ENCODE data around the gene SLC7A1.

Gene SLC7A1

DNA sequence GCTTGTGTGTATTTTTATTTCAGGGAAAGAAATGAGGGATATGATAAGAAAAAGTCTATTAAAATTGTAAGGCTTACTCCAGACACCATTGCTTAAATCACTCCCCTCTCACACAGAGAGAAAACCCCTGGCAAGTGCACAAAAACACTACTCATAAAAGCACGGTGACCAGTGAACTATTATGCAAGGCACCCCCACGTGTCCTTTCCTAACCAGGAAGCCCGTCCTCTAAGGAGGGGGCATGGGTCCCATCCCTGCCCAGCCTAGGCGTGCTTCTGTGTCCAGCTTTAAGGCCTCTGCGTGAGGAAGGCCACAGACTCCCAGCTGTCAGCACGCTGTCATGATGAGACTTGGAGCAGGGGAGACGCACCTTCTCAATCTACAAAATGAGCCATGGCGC is 83.5 kb downstream of the SLC7A1 start:
- DNase-seq (ENCODE audit: low read depth in 2 of 2, low spot score in 1 of 2), result no peak

DNA sequence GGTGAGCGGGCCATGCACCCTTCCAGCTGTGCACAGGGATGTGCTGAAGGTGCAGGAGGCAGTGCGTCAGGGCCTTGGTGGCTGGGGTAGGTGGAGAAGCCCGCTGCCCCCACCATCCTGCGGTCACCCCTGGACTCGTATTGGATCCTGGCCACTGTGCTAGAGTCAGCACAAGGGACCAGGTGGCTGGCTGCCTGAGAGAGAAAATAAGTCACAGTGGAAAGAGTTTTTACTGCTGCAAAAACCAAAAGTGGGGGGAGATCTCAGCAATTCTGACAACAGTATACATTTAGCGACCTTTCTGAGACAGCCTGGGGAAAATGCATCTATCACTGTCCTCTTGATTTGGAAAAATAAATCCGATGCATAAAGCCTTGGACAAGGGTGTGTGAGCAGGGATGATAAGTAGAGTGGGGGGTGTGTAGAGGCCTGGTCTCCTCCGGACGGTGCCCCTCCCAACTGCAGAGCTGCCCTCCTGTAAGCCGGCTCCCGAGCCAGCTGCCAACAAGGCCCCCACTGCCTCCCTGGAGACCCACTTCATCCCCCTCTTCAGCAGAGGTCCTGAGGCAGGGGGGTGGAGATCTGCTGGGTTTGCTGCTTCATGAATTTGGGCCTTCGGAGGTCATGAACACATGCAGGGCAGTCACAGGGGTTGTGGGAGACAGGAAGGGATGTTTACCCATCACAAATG is 84.2 kb downstream of the SLC7A1 start:
- no peak for DNase-seq (ENCODE audit: low read depth in 2 of 2, low spot score in 1 of 2)

DNA sequence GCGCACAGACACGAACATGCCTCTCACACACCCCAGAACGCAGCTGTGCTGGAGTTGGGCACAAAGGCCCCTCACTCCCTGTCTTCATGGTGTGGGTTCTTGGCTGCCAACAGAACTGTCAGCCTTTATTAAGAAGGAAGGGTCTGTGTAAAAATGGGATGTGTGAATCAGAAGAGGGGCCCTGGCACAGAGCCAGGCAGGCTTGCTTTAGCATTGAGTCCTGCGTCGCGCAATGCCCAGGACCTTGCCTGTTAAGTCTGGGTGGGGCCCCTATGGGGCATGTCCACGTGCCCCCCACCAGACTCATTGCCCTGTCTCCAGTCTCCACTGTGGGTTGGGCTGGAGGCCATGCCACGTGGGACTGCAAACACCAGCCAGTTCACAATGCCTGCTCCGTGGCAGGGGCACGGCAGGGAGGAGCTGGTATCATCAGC is 84.8 kb downstream of the SLC7A1 start:
- DNase-seq (ENCODE audit: low read depth in 2 of 2, low spot score in 1 of 2), result no peak

DNA sequence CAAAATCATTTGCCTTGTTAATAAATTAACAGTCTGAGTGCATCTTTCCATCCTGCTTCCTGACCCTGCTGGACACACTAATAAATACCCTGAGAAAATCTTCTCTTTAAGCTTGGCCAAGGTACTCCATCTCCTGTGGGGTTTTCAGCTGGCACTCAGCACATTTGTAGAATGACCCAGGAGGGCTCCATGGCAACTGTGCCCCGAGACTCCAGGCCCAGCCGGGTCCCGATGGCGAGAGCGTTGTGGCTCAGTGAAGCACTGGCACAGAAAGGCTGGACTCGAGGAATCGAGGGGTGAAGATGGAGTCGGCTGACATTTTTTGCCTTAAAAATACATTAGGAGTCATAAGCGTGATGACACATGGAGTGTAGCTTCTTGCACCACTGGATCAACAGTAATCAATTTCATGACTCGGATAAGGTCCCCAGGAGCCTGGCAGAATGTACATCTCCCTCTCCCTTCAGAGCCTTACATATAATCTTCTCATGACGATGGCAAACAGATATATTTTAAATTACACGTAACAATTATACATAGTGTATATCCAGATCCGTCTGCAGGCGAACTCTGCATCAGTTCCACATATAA is 85.4 kb downstream of the SLC7A1 start:
- no peak for DNase-seq (ENCODE audit: low read depth in 2 of 2, low spot score in 1 of 2)

DNA sequence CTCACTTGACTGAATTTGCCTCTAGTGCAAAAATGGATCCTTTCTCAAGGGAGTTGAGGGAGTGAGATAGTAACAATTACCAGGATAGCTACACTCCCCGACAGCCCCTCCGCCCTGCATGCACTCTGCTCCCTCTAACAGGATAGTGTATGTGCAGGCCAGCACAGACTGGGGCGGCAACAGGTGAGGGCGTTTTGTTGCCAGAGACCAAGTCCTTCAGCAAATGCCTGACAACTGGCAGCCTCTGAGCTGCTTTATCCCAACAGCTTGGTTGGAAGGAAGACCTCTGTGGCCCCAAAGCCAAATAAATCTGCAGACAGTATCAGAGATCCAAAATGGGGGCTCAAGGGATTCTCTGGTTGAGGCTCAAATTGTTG is 86.6 kb downstream of the SLC7A1 start:
- no peak for DNase-seq (ENCODE audit: low read depth in 2 of 2, low spot score in 1 of 2)

DNA sequence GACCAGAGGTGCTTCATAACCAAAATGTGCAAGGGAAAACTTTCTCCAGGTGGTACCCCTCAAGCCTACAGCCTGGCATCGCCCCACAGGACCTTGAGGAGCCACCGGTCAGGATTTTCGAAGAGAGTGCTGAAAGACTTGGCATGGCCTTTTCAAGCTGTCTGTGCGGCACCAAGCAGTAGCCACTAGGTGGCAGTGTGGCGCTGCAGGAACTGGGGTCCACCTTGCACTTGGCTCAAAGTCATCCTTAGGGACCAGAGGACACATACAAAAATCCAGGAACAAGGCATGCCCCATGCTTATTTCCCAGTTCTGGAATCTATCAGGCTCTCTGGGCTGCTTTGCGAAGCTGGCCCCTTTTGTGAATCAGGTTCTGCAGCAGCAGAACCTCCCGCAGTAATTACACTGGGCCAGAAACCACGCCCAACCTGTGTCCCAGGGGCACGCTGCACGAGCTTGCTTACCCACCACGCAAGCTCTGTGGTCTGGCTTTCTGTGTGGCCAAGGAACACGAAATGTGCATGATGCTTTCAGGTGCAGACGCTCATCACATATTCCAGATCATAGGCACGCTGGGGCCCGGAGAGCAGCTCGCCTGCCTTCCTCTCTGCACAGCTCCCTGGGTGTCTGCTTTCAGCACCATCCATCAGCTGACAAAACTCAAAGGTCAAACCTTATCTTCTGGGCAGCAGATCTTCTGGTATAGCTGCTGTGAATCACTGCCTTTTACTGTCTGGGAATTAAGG is 87.2 kb downstream of the SLC7A1 start:
- peak; percentile 50 to 62 for DNase-seq (ENCODE audit: low read depth in 2 of 2, low spot score in 1 of 2)

DNA sequence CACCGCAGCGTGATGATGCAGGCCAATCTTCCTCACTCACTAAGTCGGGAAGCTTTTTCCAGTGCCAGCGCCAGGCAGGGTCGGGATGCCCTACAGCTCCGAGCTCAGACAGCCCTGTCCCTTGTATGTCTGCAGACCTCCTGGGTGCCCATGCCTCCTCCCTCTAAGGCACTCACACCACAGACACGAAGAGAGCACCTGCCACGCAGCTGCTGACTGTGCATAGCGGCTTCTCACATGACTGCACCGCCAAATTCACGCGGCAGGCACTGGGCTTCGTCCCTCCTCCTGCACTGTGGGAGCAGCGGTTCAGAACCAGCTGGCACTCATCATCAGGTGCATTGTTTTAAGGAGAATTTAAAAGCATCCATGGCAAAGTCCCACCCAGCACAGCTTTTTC is 88.1 kb downstream of the SLC7A1 start:
- no peak for DNase-seq (ENCODE audit: low read depth in 2 of 2, low spot score in 1 of 2)

DNA sequence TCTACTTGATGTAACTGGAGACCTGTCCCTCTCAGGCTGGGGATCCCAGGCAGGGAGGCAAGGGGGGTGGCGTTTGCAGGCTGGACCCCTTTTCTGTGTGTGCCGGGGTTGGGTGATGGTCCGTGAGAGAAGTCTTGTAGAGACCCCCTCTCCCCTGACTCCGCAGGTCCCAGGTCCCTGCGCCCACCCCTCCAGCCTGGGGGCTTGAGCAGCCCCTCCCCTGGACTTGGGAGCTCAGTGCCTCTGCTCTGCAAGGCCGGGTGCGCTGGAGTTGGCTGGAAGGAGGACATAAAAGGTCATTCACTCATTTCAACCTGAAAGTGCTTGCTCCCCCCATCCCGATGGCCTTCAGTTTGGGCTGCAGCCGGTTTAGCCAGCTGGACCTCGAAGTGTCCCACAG is 89.5 kb downstream of the SLC7A1 start:
- DNase-seq (ENCODE audit: low read depth in 2 of 2, low spot score in 1 of 2), result no peak

DNA sequence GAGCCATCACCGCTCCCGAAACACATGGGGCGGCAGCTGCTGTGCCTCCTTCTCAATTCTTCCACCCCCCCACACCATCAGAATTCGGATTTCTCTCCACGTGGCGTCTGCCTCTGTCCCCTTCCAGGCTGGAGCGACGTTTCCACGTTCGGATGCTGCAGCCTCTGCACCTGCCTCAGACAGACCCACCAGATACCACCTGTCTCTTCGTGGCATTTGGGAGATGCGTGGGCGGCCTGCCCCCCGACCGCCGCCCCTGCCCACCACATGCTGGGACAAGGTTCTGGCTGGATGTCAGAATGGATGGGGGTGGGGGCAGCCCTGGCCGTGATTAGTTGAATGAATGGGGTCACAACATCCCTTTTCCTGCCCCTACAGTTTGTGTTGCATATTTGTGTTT is 90.0 kb downstream of the SLC7A1 start:
- DNase-seq (ENCODE audit: low read depth in 2 of 2, low spot score in 1 of 2), result no peak

DNA sequence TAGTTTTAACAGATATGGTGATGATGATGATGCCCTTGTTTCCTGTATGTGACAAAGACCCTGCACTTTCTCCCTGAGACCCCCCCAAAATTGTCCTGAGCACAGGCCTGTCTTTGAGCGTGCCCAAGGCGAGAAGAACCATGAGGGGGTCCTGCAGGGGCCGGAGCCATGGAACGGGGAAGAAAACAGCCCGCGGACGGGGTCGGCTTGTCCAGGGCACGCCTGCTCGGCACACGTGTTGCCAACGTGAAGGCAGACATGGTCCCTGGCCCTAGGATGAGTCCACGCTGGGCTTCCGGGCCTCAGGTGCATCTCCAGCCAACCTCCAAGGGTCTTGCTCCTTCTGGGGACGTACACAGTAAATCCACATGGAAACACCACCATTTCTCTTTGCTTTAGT is 90.8 kb downstream of the SLC7A1 start:
- DNase-seq (ENCODE audit: low read depth in 2 of 2, low spot score in 1 of 2), result no peak

DNA sequence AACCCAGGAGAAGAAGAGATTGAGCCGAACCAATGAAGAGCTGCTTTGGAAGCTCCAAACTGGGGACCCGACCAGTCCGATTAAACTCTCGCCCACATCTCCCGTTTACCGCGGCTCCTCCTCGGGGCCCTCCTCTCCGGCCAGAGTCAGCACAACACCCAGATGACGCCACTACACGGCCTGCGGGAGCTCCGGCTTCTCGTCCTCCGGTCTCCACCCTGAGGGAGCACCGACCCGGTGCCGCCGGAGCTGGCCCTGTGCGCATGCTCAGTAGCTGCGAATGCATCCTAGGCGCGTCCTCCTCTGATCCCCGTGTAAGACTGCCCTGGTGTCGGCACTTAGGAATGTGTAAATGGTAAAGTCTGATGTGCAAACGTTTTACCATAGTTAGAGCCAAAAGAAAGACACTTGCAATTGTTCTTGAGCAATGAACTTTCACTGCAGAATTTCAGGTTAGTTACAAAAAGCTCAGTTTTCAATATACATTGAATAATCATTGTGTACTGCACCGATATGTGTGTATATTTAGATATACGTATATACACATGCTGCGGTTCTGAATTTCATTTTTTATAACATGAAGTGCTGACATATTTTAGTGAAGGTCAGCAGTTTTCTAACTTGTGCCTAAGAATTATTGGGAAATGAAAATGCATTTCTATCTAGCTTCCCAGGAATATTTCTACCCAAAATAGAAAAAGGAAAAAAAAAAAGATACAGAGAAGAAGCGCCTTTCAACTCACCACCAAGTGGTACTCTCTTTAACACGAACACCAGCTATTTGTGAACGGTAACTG is 92.2 kb downstream of the SLC7A1 start:
- no peak for DNase-seq (ENCODE audit: low read depth in 2 of 2, low spot score in 1 of 2)

DNA sequence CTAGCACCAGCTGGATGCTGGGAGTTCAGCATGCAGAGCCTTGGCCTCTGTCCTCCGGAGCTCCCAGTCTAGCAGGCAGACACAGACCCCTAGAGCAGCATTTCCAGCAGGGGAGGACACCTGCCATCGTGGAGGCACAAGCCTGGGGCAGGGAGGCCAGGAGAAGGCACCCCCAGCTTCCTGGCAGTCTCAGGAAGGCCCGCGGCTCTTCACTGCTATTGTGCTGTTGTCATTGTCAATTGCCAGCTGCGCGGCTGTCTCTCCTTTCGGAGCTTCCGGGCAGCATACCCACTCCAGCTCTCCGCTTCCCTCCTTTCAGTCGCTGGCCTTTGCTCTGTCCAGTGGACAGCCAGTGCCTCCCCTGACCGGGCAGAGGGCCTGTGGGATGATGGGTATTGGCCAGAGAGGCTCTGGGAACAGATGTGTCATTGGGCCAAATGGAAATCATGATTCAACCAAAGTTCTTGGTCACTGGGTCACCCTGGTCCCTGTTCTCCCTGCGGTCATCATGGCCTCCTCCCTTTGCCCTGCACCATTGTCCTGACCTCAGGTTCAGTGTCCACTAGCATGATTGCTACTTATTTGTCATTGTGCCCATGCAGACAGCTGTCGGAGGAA is 93.0 kb downstream of the SLC7A1 start:
- DNase-seq (ENCODE audit: low read depth in 2 of 2, low spot score in 1 of 2), result no peak

DNA sequence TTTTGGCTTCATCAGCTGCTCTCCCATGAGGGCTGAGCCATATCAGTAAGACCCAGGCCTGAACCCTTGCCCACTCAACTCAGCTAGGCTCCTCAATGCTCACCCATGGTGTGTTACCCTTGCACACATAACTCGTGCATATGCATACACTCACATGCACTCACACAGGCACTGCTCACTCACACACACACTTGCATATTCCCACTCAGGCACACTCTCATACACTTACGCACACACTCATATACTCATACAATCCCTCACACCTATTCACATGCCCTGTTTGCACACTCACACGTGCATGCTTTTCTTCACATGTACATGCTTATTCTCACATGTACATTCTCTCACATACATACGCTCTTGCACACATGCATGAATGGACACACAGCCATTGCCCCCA is 93.8 kb downstream of the SLC7A1 start:
- no peak for DNase-seq (ENCODE audit: low read depth in 2 of 2, low spot score in 1 of 2)

DNA sequence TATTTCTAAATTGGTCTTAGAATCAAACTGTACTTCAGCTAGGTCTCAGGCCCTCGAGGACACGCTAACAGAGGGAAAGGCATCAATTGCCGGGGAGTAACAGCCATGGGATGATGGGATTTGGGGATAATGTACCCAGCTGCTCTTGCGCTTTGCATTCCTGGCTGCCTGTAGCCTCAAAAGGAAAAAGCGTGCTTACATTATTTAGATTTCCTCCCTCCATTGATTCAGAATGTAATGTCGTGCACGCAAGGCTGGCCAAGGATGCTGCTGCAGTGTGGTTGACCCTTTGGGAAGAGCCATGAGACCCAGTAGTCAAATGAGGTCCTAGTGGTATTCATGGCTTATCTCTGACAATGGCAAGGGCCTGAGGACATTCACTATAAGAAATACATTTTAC is 95.1 kb downstream of the SLC7A1 start:
- no peak for DNase-seq (ENCODE audit: low read depth in 2 of 2, low spot score in 1 of 2)

DNA sequence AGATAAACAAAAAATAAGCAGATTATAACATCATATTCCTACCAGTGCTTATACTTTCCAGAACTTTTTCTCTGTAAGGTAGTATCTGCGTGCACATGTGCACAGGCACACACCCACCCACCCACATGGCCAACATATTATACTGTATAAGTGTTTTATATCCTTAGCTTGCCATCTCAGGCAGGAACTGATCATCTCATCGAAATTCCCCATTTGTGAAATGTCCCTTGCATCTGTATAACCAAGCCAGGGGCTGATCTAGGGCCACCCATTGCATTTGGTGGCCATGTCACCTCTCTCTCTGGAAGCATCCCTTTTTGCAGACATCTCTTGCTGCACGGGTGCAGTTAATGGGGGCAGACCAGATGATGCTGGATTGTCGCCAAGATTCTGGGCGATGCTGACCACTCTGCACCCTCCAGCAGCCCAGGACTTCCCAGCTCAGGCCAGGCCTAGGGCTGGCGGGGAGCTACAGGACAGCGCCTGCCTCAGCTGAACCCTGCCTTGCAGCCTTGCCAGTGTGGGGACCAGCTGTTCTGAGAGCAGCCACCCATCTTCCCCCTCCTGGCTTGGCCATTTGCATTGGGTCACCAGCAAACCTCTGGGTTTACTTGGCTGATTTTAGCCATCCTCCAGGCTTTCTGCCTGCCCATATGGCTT is 95.9 kb downstream of the SLC7A1 start:
- DNase-seq (ENCODE audit: low read depth in 2 of 2, low spot score in 1 of 2), result no peak

DNA sequence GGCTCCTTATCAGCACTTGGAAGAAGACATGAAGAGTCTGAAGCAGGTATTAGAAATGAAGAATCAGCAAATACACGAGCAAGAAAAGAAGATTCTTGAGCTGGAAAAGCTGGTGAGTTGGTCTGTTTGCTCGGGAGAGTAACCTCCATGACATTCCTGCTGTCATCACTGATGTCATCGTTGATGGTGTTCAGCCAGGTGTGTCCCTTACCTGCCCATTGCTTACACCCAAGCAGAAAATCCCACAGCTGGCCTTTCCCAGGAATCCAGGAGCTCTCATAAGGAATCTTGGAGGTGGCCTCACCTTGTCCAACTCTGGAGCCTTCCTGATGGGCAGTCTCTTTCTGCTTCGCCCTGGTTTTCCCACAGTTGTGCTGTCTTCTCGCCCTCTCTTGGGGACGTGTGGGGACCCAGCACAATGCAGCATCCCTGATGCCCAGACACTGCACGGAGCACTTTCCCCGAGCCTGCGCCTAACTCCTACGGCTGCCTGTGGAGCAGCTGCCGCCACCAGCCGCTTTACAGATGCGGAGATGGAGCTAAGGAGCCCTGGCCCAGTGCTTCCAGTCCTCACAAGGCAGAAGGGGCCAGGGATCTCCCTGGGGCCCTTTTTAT is 97.0 kb downstream of the SLC7A1 start:
- DNase-seq (ENCODE audit: low read depth in 2 of 2, low spot score in 1 of 2), result no peak

DNA sequence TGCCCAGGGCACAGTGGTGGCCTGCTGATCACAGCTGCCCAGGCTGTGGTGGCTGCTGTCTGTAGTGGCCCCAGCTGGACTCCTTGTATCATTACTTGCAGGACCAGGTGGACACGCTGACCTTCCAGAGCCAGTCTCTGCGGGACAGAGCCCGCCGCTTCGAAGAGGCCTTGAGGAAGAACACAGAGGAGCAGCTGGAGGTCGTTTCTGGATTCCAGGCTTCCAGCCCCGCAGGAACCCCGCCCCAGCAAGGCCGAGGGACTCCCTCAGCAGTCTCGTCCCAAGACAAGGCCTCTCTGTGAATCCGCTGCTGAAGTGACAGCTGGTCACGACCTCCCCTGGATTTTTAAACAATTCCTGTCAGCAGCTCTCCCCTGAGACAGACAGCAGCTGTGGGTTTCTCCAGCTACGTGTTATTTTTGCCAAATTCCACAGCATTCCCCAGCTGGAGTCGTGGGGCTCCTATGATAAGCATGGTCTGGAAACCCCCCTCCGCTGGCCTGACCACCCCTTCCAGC is 98.3 kb downstream of the SLC7A1 start:
- no peak for DNase-seq (ENCODE audit: low read depth in 2 of 2, low spot score in 1 of 2)

DNA sequence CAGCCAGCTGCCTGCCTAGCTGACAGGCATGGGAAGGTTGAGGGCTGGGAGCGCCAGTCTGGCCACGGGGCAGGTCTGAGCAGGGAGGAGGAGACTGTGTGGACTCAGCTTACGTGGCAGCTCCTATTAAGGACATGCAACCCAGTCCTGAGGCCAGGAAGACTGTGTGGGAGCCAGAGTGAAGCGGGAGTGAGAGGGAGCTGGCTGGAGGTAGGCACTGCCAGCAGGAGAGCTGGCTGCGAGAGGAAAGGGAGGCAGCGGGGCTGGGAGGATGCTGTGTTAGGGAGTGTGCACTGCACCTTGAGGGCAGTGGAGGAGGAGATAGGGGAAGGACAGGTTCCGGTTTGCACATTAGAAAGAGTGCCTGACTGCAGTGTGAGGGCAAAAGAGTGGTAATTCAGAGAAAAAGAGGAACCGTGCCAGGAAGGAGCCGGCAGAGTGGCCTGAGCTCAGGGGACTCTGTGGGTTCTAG is 99.2 kb downstream of the SLC7A1 start:
- DNase-seq (ENCODE audit: low read depth in 2 of 2, low spot score in 1 of 2), result no peak

DNA sequence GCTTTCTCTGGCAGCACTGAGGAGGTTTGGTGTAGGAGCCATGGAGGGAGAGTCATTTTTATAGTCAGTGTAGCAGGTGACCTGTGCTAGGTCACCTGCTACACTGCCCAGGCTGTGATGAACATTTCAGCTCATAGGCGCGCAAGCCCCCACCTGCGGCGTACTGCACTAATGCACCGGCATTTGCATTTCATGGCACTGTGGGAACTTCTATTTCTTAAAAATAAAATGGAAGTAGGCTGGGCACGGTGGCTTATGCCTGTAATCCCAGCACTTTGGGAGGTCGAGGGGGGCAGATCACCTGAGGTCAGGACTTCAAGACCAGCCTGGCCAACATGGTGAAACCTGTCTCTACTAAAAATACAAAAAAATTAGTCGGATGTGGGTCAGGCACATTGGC is 101.0 kb downstream of the SLC7A1 start:
- DNase-seq (ENCODE audit: low read depth in 2 of 2, low spot score in 1 of 2), result no peak

DNA sequence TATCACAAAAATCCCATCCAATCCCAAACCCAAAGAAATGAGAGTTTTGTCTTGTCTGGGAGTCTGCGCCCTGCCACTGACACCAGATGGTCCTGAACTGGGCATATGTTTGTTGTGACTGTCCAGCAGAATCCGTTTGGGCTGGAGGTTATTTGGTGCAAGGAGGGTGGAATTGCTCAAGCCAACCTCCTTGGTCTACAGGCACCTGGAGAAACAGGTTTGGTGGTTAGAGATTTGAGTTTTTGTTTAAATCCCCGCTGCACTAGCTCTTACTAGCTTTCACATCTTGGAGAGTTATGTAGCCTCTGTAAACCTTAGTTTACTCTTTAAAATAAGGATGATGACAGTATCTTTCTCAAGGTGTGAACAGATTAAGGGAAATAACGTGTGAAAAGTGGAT is 101.7 kb downstream of the SLC7A1 start:
- DNase-seq (ENCODE audit: low read depth in 2 of 2, low spot score in 1 of 2), result no peak

Measured in stimulated activated CD8-positive, alpha-beta memory T cell treated with anti-CD3 and anti-CD28 coated beads, Interleukin-4, amount 100 ng/mL, for 4 hours (primary cell).